ENCODE measurements around the gene SLC38A10. TPM values are rescaled to one million over a fixed set of nuclear protein-coding genes. Genes with fewer than 3 reads are reported as not detected.
A peak's percentile ranks its signal among the peaks of the same experiment; 100 is the strongest.

The SLC38A10 gene
- total RNA-seq, 1 donor from 2014 or later, result 35.5 TPM

DNA sequence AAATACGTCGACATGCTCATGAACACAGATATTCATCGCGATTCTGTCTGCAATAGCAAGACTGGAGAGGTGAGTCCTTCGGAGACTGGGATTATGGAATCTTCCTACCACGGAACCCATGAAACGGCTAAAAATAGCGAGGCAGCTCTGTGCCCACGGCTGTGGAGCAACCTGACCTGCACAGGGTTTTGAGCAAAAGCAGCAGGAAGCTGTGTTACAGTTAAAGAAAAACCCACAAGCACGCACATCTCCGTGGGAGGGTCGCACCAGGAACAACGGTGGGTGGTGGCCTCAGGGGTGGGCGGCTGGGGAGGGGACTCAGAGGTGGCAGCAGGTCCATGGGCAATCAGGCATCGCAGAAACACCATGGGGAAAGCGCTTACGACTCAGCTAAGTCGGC is 24.8 kb downstream of the SLC38A10 start:
- no peak for TF ChIP-seq CTCF (IDR thresholded peaks at IDR 0.05; ENCODE audit: insufficient read depth, low read length, severe bottlenecking)

DNA sequence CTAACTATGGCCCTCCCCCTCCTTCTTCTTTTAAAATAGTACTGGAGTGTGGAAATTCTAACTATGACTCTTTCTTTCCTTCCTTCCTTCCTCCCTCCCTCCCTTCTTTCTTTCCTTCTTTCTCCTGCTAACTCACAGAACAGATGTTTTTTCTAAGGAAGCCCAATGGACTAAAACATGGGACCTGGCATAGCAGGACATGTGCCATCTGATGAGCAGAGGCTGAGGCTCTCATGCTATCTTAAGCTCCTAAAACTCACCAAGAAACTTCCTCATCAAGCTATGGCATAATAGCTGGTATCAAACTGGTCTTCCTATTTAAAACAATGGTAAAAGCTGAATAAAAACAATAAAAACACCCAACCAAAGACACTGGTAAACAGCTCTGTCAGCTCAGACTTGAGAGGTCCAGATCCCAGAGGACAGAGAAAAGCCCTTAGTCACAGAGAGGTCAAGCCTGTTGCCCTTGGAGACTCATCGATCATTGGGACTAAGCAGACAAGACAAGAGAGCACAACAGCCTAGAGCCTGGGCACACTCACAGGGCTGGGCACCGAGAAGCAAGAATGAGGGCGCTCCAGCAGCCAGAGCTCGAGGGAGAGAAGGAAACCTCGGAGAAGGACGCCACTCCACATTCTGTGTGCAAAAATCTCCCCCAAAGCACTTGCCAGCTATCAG is 27.6 kb downstream of the SLC38A10 start:
- no peak for FAIRE-seq
- TF ChIP-seq CTCF (IDR thresholded peaks at IDR 0.05; ENCODE audit: insufficient read depth, low read length, severe bottlenecking), result no peak
- H3K4me3 ChIP-seq (ENCODE audit: low read depth, low read length), result no peak overlapping the region

More for the DNA sequence above, 24.8 kb downstream of the SLC38A10 start:
- Histone ChIP-seq H3K27me3 (ENCODE audit: control insufficient read depth, insufficient read depth, low read length) (no peaks in the 10 kb centered on the region), H3K36me3 (ENCODE audit: control insufficient read depth, insufficient read depth, low read length) (peaks cover 31% of the 10 kb centered on the region), H3K4me3 (ENCODE audit: low read depth, low read length) (no peak overlapping the region)
- no peak for DNase-seq (ENCODE audit: low read depth)
- FAIRE-seq, result peak; percentile 72

DNA sequence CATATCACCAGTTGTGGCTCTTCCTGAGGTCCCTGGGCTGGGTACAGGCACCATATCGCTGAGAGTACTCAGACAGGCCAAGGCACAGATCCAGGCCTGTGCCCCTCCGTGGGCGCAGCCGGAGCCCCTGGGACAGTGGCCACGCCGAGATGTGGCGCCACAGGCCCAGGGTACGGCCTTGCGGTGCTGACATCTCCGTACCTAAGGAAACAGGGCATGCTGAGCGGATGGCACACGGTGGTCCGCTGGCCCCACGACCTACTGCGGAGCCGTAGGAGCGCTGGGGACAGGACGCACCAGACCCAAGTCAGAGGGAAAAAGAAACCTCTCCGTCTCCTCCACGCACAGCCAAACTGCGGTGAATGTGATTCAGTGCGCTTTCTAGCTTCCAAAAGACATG is 29.5 kb downstream of the SLC38A10 start:
- TF ChIP-seq CTCF (IDR thresholded peaks at IDR 0.05; ENCODE audit: insufficient read depth, low read length, severe bottlenecking), result no peak
- Histone ChIP-seq H3K27me3 (ENCODE audit: control insufficient read depth, insufficient read depth, low read length) (no peaks in the 10 kb centered on the region), H3K4me3 (ENCODE audit: low read depth, low read length) (no peak overlapping the region), H3K36me3 (ENCODE audit: control insufficient read depth, insufficient read depth, low read length) (peaks cover 33% of the 10 kb centered on the region)
- DNase-seq (ENCODE audit: low read depth) (no peak), FAIRE-seq (no peak)

More for the DNA sequence above, 27.6 kb downstream of the SLC38A10 start:
- no peak for DNase-seq (ENCODE audit: low read depth)
- H3K36me3 ChIP-seq (ENCODE audit: control insufficient read depth, insufficient read depth, low read length), result peaks cover 28% of the 10 kb centered on the region
- H3K27me3 ChIP-seq (ENCODE audit: control insufficient read depth, insufficient read depth, low read length), result no peaks in the 10 kb centered on the region

DNA sequence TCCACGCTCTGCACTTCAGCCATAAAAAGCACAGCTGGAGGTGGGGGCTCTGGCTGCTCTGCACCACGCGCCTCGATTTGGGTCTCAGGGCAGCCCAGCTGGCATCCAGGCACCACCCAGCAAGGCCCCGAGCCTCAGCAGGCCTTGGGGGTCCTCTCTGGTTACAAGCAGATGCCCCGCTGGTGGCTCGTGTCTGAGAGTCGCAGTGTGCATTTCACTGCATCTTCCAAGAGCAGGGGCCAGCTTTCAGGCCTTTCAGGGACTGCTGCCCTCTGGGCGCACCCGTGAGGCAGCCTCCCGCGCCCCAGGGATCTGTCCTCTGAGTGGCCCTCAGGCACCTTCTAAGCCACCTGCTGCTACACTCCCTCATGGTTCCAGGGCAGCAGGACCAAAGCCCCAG is 30.5 kb downstream of the SLC38A10 start:
- Histone ChIP-seq H3K27me3 (ENCODE audit: control insufficient read depth, insufficient read depth, low read length) (no peaks in the 10 kb centered on the region), H3K36me3 (ENCODE audit: control insufficient read depth, insufficient read depth, low read length) (peaks cover 42% of the 10 kb centered on the region), H3K4me3 (ENCODE audit: low read depth, low read length) (no peak overlapping the region)
- no peak for FAIRE-seq
- no peak for TF ChIP-seq CTCF (IDR thresholded peaks at IDR 0.05; ENCODE audit: insufficient read depth, low read length, severe bottlenecking)
- DNase-seq (ENCODE audit: low read depth), result no peak

DNA sequence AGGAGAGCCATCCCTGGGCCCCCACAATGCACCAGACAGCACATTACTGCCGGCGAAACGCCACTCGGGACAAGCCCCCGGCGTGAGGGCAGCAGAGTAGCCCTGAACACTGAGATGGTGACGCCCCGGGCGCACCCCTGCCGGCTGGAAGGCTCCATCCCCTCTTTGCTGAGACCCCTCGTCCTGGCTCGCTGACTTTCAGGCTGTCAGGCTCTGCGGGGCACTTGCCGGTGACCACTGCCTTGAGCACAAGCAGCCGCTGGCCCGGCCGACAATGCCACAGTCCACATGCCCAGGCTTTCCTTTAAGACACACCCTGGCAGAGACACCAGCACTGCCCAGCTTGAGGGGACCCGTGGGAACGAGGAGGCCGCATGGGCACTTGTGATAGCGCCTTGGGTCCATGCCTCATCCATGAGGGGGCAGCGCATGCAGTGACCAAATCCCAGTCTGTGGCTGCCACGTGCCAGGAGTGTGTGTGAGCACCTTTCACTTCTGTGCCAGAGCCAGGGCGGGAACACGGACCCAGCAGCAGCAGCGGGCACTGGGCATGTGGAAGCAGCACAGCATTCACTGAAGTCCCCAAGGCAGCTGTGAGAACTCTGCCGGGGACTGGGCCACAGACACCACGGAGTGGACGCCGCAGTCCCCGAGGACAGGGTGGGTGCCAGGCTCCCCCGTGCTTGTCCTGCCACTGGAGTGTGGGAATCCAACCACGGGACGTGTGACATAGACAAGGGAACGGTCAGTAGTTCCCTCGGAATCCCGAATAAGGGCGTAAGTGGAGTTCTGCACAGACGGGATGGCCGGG is 31.5 kb downstream of the SLC38A10 start:
- Histone ChIP-seq H3K27me3 (ENCODE audit: control insufficient read depth, insufficient read depth, low read length) (no peaks in the 10 kb centered on the region), H3K36me3 (ENCODE audit: control insufficient read depth, insufficient read depth, low read length) (peaks cover 44% of the 10 kb centered on the region), H3K4me3 (ENCODE audit: low read depth, low read length) (no peak overlapping the region)
- FAIRE-seq, result no peak
- no peak for DNase-seq (ENCODE audit: low read depth)
- TF ChIP-seq CTCF (IDR thresholded peaks at IDR 0.05; ENCODE audit: insufficient read depth, low read length, severe bottlenecking), result no peak
